Measurements from ENCODE around the gene ARL17B. TPM values are rescaled to one million over a fixed set of nuclear protein-coding genes. Genes with fewer than 3 reads are reported as not detected.
"Not testable (repeated sequence)": the region's sequence is repeated elsewhere in the genome, so short reads cannot be mapped to it uniquely, and the experiment has no call there.

Gene ARL17B
- 10 to 100 TPM in 4 of 6 experiments, 1 to 10 TPM in 2; 3.5 to 13.5 (median 12.3) TPM for total RNA-seq
- long read RNA-seq, partial matches to known transcripts = 0 of 3 reads
- long read RNA-seq, other reads (novel, unspliced or antisense) = 2 of 3 reads

DNA sequence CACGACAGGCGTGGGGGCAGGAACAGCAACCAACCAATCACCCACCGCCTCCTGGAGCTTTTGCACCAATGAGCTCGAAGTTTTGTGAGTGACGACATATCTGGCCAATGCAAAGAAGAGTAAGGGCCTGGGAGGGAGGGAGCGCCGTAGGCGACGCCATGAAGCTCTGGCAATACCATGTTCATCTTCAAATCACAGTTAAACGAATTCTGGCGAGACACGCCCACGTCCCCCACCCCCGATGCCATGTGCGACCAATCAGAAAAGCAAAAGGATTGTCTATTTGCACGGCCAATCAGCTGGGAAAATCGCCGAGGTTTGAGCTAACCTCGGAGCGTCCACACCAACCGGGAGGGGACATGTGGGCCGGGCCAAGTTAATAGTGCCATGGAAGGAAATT is at the start of gene ARL17B:
Gene ARL17B (minus strand): TSS at position 12 of the 400 bp plus-strand sequence. CDS start 3,369 bp downstream, outside the sequence.
- intact Hi-C loops (cut with DNase I); H3K4me1 ChIP-seq; H3K27me3 ChIP-seq; H3K27ac ChIP-seq; H3K4me3 ChIP-seq; H3K36me3 ChIP-seq; H3K9me3 ChIP-seq: not testable (repeated sequence)
- ATAC-seq (peak; percentile 96 to 100 (median 99)), DNase-seq (peak; percentile 61 to 97 (median 77))
- WGBS (ENCODE audit: insufficient coverage, low coverage, low lambda C conversion rate, missing lambda C conversion rate) = 0% methylated on average over 2 of the region's 22 CpGs

DNA sequence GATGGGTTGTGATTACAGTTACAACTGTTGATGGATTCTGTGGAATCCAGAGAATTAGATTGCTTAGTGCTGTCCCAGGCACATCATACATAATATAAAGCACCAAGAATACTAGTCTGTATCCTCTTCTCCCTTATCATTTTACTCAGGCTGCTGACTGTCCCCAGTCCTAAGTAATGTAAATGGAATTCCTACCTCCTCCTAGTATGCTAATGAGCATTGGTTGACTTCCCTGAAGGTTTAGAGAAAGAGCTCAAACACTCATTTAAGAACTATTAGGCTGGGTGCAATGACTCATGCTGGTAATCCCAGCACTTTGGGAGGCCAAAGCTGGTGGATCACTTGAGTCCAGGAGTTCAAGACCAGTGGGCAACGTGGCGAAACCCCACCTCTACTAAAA is 48.3 kb upstream of the ARL17B start:
- intact Hi-C loops (cut with DNase I); H3K9me3 ChIP-seq: not testable (repeated sequence)
- WGBS (ENCODE audit: insufficient coverage, low coverage, low lambda C conversion rate, missing lambda C conversion rate) = no CpG with 5 or more reads among the region's 2 CpGs

DNA sequence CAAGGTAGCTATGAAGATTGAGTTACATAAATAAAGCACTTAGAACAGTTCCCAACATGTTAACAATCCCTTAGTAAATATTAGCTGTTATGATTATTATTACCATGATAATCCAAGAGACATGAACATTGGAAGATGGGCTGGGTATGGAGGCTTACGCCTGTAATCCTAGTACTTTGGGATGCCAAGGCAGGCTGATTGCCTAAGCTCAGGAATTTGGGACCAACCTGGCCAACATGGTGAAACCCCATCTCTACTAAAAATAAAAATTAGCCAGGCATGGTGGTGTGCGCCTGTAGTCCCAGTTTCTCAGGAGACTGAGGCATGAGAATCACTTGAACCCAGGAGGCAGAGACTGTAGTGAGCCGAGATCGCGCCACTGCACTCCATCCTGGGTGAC is 45.6 kb upstream of the ARL17B start:
- no CpG with 5 or more reads among the region's 5 CpGs for WGBS (ENCODE audit: insufficient coverage, low coverage, low lambda C conversion rate, missing lambda C conversion rate)
- not testable (repeated sequence) for H3K9me3 ChIP-seq, H3K36me3 ChIP-seq

More for the DNA sequence above, 48.3 kb upstream of the ARL17B start:
- ATAC-seq, DNase-seq, H3K27me3 ChIP-seq, H3K4me1 ChIP-seq, H3K27ac ChIP-seq, H3K4me3 ChIP-seq, H3K36me3 ChIP-seq: not testable (repeated sequence)

DNA sequence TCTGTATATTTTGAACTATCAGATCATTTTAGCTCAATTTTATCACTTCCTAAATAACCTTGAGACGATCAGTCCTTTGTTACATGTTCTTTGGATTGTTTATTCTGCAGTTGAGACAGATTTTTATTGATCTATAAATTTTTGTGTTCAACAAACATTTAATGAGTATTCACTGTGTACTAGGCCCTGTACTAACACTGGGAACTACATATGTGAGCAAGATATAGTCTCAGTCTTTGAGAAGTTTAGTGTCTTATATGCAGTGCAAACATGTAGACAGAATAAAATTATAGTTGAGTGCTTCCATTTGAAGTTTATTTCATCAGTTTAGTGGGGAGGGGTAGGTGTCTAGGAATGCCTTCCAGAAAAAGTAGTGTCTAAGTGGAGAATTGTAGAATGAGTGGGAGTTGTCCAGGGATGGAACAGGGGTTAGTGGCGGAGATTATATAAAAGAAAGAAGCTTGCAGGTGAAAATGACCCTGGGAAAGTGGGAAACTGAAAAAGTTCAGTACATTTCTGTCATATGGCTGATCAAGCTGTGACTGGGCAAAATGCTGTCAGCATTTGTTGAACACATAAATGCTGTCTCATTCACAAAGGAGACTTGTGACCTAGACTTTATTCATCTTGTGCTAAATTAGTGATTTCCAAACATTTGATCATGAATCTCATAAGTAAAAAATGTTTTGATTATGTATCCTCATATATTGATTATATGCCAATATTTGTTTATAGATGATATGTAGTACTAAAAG is 39.6 kb upstream of the ARL17B start:
- ATAC-seq = not testable (repeated sequence)

More for the DNA sequence above, 45.6 kb upstream of the ARL17B start:
- H3K4me1 ChIP-seq; H3K27me3 ChIP-seq; DNase-seq; H3K27ac ChIP-seq; H3K4me3 ChIP-seq; intact Hi-C loops (cut with DNase I); ATAC-seq: not testable (repeated sequence)

DNA sequence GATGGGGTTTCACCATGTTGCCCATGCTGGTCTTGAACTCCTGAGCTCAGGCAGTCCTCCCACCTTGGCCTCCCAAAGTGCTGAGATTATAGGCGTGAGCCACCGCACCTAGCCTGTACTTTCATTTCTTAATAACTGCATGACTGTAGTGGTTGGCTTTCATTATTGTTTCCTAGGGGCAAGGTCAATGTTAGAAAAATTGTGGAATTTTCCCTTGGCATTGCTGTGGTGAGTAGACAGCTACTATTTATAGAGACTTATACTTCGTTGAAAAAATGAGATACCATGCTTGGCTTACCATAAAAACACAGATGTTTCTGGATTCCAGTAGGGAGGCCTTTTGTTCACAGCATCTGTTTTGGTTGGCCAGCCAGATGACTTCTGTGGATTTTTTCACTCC is 39.0 kb upstream of the ARL17B start:
- H3K9me3 ChIP-seq; H3K27ac ChIP-seq; H3K36me3 ChIP-seq; H3K4me1 ChIP-seq; ATAC-seq; DNase-seq; intact Hi-C loops (cut with DNase I); H3K27me3 ChIP-seq; H3K4me3 ChIP-seq: not testable (repeated sequence)
- 71% methylated on average over 1 of the region's 3 CpGs for WGBS (ENCODE audit: insufficient coverage, low coverage, low lambda C conversion rate, missing lambda C conversion rate)

More for the DNA sequence above, 39.6 kb upstream of the ARL17B start:
- intact Hi-C loops (cut with DNase I); H3K4me3 ChIP-seq; H3K27ac ChIP-seq; H3K27me3 ChIP-seq; H3K9me3 ChIP-seq; H3K36me3 ChIP-seq; DNase-seq; H3K4me1 ChIP-seq: not testable (repeated sequence)
- WGBS (ENCODE audit: insufficient coverage, low coverage, low lambda C conversion rate, missing lambda C conversion rate) = 100% methylated on average over 1 of the region's 2 CpGs

DNA sequence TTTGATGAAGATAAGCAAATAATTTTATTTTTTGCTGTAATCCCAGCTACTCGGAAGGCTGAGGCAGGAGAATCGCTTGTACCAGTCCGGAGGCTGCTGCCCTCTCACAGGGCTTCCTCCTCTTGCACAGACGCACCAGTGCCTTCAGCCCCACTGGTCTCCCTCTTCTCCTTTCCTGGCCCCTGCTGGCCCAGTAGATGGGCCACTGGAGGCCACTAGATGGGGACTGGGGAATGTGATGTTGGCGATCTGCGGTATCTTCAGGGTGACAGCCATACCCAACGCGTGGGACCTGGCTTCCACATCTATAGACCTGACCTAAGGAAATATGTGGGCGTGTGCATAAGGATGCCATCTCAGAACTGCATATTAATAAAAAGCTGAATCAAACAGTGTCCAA is 38.4 kb upstream of the ARL17B start:
- intact Hi-C loops (cut with DNase I); H3K36me3 ChIP-seq; H3K9me3 ChIP-seq; H3K27me3 ChIP-seq; DNase-seq; H3K4me1 ChIP-seq; H3K4me3 ChIP-seq; H3K27ac ChIP-seq: not testable (repeated sequence)
- WGBS (ENCODE audit: insufficient coverage, low coverage, low lambda C conversion rate, missing lambda C conversion rate) = 60% methylated on average over 1 of the region's 9 CpGs
- peak in 1 of 4 donors; percentile 22 for ATAC-seq

DNA sequence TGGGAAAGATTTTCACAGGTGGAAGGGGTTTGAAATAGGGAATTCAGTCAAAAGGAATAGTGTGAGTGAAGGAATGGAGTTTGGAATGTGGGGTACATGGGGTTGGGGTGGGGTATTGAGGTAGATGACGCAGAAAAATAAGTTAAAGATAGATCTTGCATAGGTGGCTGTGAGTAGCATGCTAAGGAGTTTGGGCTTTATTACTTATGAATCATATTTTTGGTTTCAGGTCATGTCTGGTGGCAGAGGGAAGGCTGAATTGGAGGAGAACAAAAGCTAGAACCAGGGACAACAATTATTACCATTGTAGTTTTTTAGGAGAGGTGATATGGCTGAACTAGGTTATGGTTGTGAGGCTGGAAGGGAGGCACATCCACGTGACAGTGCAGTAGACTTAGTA is 34.7 kb upstream of the ARL17B start:
- 78% methylated on average over 1 of the region's 2 CpGs for WGBS (ENCODE audit: insufficient coverage, low coverage, low lambda C conversion rate, missing lambda C conversion rate)
- not testable (repeated sequence) for H3K36me3 ChIP-seq, ATAC-seq

DNA sequence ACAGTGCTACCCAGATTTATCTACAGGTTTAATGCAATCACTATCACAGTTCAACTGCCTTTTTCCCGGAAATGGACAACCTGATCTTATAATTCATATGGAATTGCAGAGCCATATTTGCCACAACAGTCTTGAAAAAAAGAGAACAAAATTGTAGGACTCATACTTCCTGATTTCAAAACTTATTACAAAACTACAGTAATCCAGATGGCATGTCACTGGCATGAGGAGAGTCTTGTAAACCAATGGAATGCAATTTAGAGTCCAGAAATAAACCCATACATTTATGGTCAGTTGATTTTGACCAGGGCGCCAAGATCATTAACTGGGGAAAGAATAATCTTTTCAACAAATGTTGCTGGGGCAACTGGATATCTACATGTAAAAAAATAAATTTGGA is 32.1 kb upstream of the ARL17B start:
- H3K27ac ChIP-seq; intact Hi-C loops (cut with DNase I); H3K9me3 ChIP-seq; H3K36me3 ChIP-seq; ATAC-seq; H3K27me3 ChIP-seq; DNase-seq; H3K4me3 ChIP-seq; H3K4me1 ChIP-seq: not testable (repeated sequence)
- WGBS (ENCODE audit: insufficient coverage, low coverage, low lambda C conversion rate, missing lambda C conversion rate) = no CpG with 5 or more reads among the region's 2 CpGs

More for the DNA sequence above, 34.7 kb upstream of the ARL17B start:
- H3K27me3 ChIP-seq; DNase-seq; H3K27ac ChIP-seq; H3K9me3 ChIP-seq; H3K4me3 ChIP-seq; intact Hi-C loops (cut with DNase I); H3K4me1 ChIP-seq: not testable (repeated sequence)

DNA sequence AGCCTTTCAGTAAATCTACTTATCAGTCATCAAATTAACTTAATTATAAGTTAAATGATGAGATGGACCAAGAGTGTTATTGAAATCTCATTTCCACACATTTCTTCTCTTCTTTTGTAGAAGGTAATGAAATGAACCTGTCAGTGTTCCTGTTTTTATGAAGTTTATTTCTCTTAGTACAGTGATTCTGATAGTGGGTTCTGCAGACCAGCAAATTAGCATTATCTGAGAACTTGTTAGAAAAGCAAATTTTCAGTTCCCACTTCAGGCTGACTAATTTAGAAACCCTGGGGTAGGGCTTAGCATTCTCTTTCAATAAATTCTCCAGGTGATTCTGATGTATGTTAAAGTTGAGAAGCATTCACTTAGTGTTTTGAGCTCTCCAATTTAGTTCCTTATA is 23.9 kb upstream of the ARL17B start:
- H3K9me3 ChIP-seq; H3K36me3 ChIP-seq; intact Hi-C loops (cut with DNase I); H3K4me3 ChIP-seq; H3K27ac ChIP-seq; ATAC-seq; H3K27me3 ChIP-seq; H3K4me1 ChIP-seq; DNase-seq: not testable (repeated sequence)

DNA sequence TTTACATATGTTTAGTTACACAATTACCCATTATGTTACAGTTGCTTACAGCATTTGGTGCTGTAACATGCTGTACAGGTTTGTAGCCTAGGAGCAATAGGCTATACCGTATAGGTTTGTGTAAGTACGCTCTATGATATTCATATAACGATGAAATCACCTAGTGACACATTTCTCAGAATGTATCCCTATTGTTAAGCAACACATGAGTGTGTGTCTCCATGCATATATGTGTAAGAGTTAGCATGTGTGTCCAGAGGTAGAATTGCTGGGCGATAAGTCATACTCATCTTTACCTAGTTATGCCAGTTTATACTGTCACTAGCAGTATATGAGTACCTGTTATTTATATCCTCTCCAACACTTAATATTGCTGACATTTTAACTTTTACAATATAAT is 21.6 kb upstream of the ARL17B start:
- H3K36me3 ChIP-seq; DNase-seq; H3K4me1 ChIP-seq; intact Hi-C loops (cut with DNase I); H3K9me3 ChIP-seq; H3K27ac ChIP-seq; ATAC-seq; H3K27me3 ChIP-seq; H3K4me3 ChIP-seq: not testable (repeated sequence)
- 96% methylated on average over 3 of the region's 4 CpGs for WGBS (ENCODE audit: insufficient coverage, low coverage, low lambda C conversion rate, missing lambda C conversion rate)

DNA sequence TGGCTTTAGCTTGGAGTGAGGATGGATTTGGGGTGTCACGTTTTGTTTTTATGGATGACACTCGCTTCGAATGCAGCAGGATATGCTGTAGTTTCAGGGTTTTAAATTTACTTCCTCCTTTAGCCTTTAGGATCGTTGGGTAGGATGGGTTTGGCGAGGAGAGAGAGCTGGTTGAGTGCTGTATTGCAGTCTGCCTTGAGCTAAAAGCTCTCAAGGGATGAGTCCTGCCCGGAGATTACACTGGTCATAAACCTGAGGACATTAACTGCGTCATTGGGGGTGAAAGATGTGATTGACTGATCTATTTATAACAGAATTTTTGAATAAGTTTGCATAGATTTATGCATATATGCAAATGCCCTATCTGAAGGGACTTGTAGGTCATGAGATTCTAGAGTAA is 11.9 kb upstream of the ARL17B start:
- no CpG with 5 or more reads among the region's 7 CpGs for WGBS (ENCODE audit: insufficient coverage, low coverage, low lambda C conversion rate, missing lambda C conversion rate)
- ATAC-seq = peak; percentile 33 to 60 (median 48)
- intact Hi-C loops (cut with DNase I); H3K36me3 ChIP-seq; H3K4me1 ChIP-seq; H3K27ac ChIP-seq; H3K9me3 ChIP-seq; DNase-seq; H3K4me3 ChIP-seq; H3K27me3 ChIP-seq: not testable (repeated sequence)

Data from right lobe of liver (tissue), 6 donors.